ENCODE measurements around the gene HOXA5. TPM values are rescaled to one million over a fixed set of nuclear protein-coding genes. Genes with fewer than 3 reads are reported as not detected.
A peak's percentile ranks its signal among the peaks of the same experiment; 100 is the strongest.

Gene HOXA5
- total RNA-seq, 1 donor from 2014 or later: 16.0 TPM

DNA sequence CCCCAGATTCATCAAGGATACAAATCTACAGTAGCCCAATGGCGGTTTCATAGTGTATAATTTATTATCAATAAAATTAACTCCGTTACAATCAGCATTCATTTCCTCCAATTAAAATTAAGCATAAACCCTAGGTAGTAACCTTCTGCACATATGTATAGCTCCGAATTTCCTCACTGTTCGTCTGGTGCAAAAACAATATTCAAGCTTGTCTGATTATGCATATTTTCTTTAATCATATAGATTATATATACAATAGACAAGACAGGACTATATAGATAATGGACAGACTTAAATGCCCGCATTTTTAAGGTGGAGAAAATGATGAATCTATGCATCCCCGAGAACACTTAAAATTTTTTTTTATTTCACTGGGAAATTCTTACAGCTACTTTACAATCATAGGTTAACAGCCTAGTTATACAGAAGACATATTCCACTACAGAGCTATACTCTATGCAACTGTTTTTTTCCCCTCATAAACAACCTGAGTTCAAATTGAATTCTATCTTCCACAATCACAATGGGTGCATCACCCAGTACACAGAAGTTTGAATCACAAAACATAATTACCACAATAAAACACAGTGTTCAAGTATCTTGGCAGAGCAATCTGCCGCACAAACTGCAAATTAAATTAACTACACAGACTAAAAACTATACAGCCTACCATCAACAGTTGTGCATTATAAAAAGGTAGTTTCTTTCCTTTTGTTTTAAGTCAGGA, 19.2 kb upstream of the HOXA5 start:
- DNase-seq: no peak
- no peak overlapping the region for H3K27ac ChIP-seq
- H3K4me3 ChIP-seq: no peak overlapping the region
- no peak for TF ChIP-seq CTCF (IDR thresholded peaks at IDR 0.05)
- intact Hi-C loops (cut with DNase I): loop anchor here (10.0 kb wide), 2 partner anchors 1268 to 1298 kb away; no protein-coding TSS in a partner anchor
- no peaks in the 10 kb centered on the region for H3K36me3 ChIP-seq
- ATAC-seq: no peak
- H3K27me3 ChIP-seq: peaks cover 93% of the 10 kb centered on the region
- H3K9me3 ChIP-seq: no peaks in the 10 kb centered on the region
- H3K4me1 ChIP-seq: peaks cover 29% of the 10 kb centered on the region

- Histone ChIP-seq H3K4me1 (peaks cover 29% of the 10 kb centered on the region), H3K36me3 (no peaks in the 10 kb centered on the region), H3K27me3 (peaks cover 93% of the 10 kb centered on the region), H3K27ac (no peak overlapping the region), H3K4me3 (no peak overlapping the region), H3K9me3 (no peaks in the 10 kb centered on the region)
- intact Hi-C loops (cut with DNase I): loop anchor here (10.0 kb wide), 2 partner anchors 1267 to 1297 kb away; no protein-coding TSS in a partner anchor
- peak; percentile 59 for DNase-seq
- no peak for TF ChIP-seq CTCF (IDR thresholded peaks at IDR 0.05)
- ATAC-seq: no peak
Measured at GRCh38 chr7:27161721-27162560, 18.5 kb upstream of the HOXA5 start.

GRCh38 chr7:27161214-27161720, 17.8 kb upstream of the HOXA5 start:
- no peak overlapping the region for H3K27ac ChIP-seq
- DNase-seq (peak; percentile 68), ATAC-seq (peak; percentile 50)
- H3K36me3 ChIP-seq: no peaks in the 10 kb centered on the region
- no peaks in the 10 kb centered on the region for H3K9me3 ChIP-seq
- intact Hi-C loops (cut with DNase I): loop anchor here (10.0 kb wide), 2 partner anchors 1266 to 1296 kb away; no protein-coding TSS in a partner anchor
- H3K27me3 ChIP-seq: peaks cover 91% of the 10 kb centered on the region
- H3K4me1 ChIP-seq: peaks cover 27% of the 10 kb centered on the region
- peak overlapping the region; percentile 62 for H3K4me3 ChIP-seq
- no peak for TF ChIP-seq CTCF (IDR thresholded peaks at IDR 0.05)

- Histone ChIP-seq H3K4me3 (peak overlapping the region; percentile 62), H3K4me1 (peaks cover 24% of the 10 kb centered on the region), H3K27me3 (peaks cover 90% of the 10 kb centered on the region), H3K9me3 (no peaks in the 10 kb centered on the region), H3K27ac (peak overlapping the region; percentile 44), H3K36me3 (no peaks in the 10 kb centered on the region)
- intact Hi-C loops (cut with DNase I): loop anchor here (10.0 kb wide), 2 partner anchors 1266 to 1296 kb away; no protein-coding TSS in a partner anchor
- ATAC-seq: peak; percentile 93
- peak; percentile 92 for DNase-seq
- TF ChIP-seq CTCF (IDR thresholded peaks at IDR 0.05): peak; percentile 99
Measured at GRCh38 chr7:27160546-27161213, 17.2 kb upstream of the HOXA5 start.

DNA sequence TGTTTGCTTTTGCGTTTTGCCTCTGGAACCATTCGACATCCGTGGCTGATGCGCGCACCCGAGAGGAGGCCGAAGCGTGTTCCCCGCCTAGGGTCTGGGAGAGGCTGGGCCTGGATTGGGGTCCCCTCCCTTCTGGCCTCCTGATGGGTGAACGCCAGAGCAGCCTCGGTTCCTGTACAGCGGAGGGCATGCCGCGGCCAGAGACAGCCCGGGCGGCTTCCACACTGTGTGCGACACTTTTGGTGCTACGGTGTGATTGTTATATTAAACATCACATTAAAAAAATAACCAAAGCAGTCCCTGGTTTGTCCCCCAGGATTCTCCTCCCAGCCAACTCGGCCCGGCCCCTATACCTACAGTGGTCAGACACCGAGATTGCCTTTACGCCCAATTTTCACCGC, 16.7 kb upstream of the HOXA5 start:
- Histone ChIP-seq H3K36me3 (no peaks in the 10 kb centered on the region), H3K27ac (no peak overlapping the region), H3K4me3 (peak overlapping the region; percentile 62), H3K27me3 (peaks cover 90% of the 10 kb centered on the region), H3K9me3 (no peaks in the 10 kb centered on the region), H3K4me1 (peaks cover 27% of the 10 kb centered on the region)
- TF ChIP-seq CTCF (IDR thresholded peaks at IDR 0.05): no peak
- ATAC-seq (no peak), DNase-seq (peak; percentile 63)
- intact Hi-C loops (cut with DNase I): loop anchor here (10.0 kb wide), 2 partner anchors 1265 to 1295 kb away; no protein-coding TSS in a partner anchor
